Coronary artery (tissue), 2 donors: ENCODE data around the gene CCL7.
"Not testable (repeated sequence)": the region's sequence is repeated elsewhere in the genome, so short reads cannot be mapped to it uniquely, and the experiment has no call there.

Experiments
- DNase-seq: peaks from one replicate; pipeline ENCODE4 v3.0.0-alpha.2; 2017; ENCODE audit warnings: low spot score
- H3K27ac ChIP-seq, 2 donors: fragments of 200-600 bp; sonication (generic); one replicate each; pipeline ENCODE4 v1.5.1; 2016 to 2019
- H3K4me3 ChIP-seq: fragments of 200-600 bp; sonication (generic); 2 replicates; pipeline ENCODE4 v1.5.1; 2016; ENCODE audit warnings: mild to moderate bottlenecking, moderate library complexity
- CTCF ChIP-seq: fragments of 200-600 bp; sonication (generic); IDR thresholded peaks from one replicate; pipeline ENCODE4 v1.5.1; 2019; ENCODE audit warnings: antibody characterized with exemption

CCL7 gene

DNA sequence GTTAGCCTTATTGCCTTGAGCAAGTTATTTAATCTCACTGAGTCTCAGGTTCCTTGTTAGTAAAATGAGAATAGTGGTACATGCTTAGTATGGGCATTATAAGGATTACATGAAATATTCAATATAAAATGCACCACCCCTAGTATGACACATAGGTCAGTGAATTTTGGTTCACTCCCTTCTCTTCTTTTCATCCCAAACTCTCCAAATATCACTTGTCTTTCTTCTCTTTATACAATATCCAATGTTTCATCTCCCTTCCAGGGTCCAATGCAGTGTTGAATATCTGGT is 43.3 kb upstream of the CCL7 start:
- no peak for TF ChIP-seq CTCF
- no peak overlapping the region for H3K4me3 ChIP-seq
- no peak overlapping the region for H3K27ac ChIP-seq

GRCh38 chr17:34227293-34227692 is 42.7 kb upstream of the CCL7 start:
- not testable (repeated sequence) for DNase-seq, H3K4me3 ChIP-seq, H3K27ac ChIP-seq

More for the DNA sequence above, 43.3 kb upstream of the CCL7 start:
- no peak for DNase-seq

- DNase-seq: no peak
- H3K27ac ChIP-seq: no peak overlapping the region
- no peak for TF ChIP-seq CTCF
- no peak overlapping the region for H3K4me3 ChIP-seq
Observed at GRCh38 chr17:34227707-34228106, 42.3 kb upstream of the CCL7 start.

GRCh38 chr17:34228781-34229180 is 41.2 kb upstream of the CCL7 start:
- no peak for DNase-seq
- no peak overlapping the region for H3K4me3 ChIP-seq
- no peak for TF ChIP-seq CTCF
- H3K27ac ChIP-seq: no peak overlapping the region

- DNase-seq: no peak
- no peak for TF ChIP-seq CTCF
- Histone ChIP-seq H3K4me3 (no peak overlapping the region), H3K27ac (no peak overlapping the region)
Observed at GRCh38 chr17:34230342-34230741, 39.7 kb upstream of the CCL7 start.

GRCh38 chr17:34234616-34235015 is 35.4 kb upstream of the CCL7 start:
- H3K27ac ChIP-seq: peak overlapping the region; percentile 50 to 56
- no peak for DNase-seq
- no peak overlapping the region for H3K4me3 ChIP-seq
- no peak for TF ChIP-seq CTCF

GRCh38 chr17:34235389-34236028 is 34.5 kb upstream of the CCL7 start:
- H3K27ac ChIP-seq: peak overlapping the region; percentile 50 to 56
- DNase-seq: no peak
- TF ChIP-seq CTCF: no peak
- no peak overlapping the region for H3K4me3 ChIP-seq
